K562 (cell line): ENCODE data around the gene TMEM273. TPM values are rescaled to one million over a fixed set of nuclear protein-coding genes. Genes with fewer than 3 reads are reported as not detected.
A peak's percentile ranks its signal among the peaks of the same experiment; 100 is the strongest.

Experiments
- BCL6 ChIP-seq: fragments of 250-450 bp; sonication (Bioruptor Pico); IDR thresholded peaks from 2 replicates; pipeline ENCODE4 v1.4.0; 2020
- CBX3 ChIP-seq, 2 experiments: IDR thresholded peaks; 1 replicate in 1 of 2; 2 replicates in 1 of 2; pipeline ENCODE4 v1.6.1; 2012; ENCODE audit warnings: inconsistent platforms in 2 of 2, low read length in 2 of 2, borderline replicate concordance in 1 of 2, control low read depth in 1 of 2
- CREB1 ChIP-seq, 2 experiments: sonication (generic) in 1 of 2; formaldehyde crosslinking in 1 of 2; IDR thresholded peaks; 2 replicates each; pipeline versions ENCODE4 v1.6.1 to v1.8.0; 2012 to 2022; ENCODE audit warnings: inconsistent platforms in 1 of 2, mild to moderate bottlenecking in 1 of 2, missing genetic modification reagents in 1 of 2, moderate library complexity in 1 of 2
- CTBP1 ChIP-seq: fragments of 450-650 bp; IDR thresholded peaks from 2 replicates; pipeline ENCODE4 v1.6.1; 2016; ENCODE audit warnings: borderline replicate concordance
- DMBX1 ChIP-seq: fragments of 250-450 bp; sonication (Bioruptor Pico); IDR thresholded peaks from 2 replicates; pipeline ENCODE4 v1.8.0; 2022; ENCODE audit warnings: inconsistent platforms, mild to moderate bottlenecking, moderate library complexity, borderline replicate concordance
- HDGF ChIP-seq: fragments of 450-650 bp; IDR thresholded peaks from 2 replicates; pipeline ENCODE4 v1.6.1; 2016
- HMBOX1 ChIP-seq: sonication (generic); IDR thresholded peaks from 2 replicates; pipeline ENCODE4 v1.6.1; 2016
- MEF2A ChIP-seq: IDR thresholded peaks from 2 replicates; pipeline ENCODE4 v1.6.1; 2011; ENCODE audit warnings: low read depth, mild to moderate bottlenecking, low read length, moderate library complexity; ENCODE audit not compliant: control insufficient read depth
- MTA1 ChIP-seq: fragments of 450-650 bp; IDR thresholded peaks from 2 replicates; pipeline ENCODE4 v1.6.1; 2017; ENCODE audit warnings: borderline replicate concordance
- NFXL1 ChIP-seq: fragments of 450-650 bp; formaldehyde crosslinking; IDR thresholded peaks from 2 replicates; pipeline ENCODE4 v1.4.0; 2021; ENCODE audit warnings: mild to moderate bottlenecking
- POLR2H ChIP-seq: IDR thresholded peaks from 2 replicates; pipeline ENCODE4 v1.6.1; 2016; ENCODE audit warnings: missing genetic modification characterization, low read depth, mild to moderate bottlenecking, control low read depth, missing compliant biosample characterization, moderate library complexity
- PRMT5 ChIP-seq: sonication (generic); formaldehyde crosslinking; IDR thresholded peaks from 2 replicates; pipeline ENCODE4 v1.5.0; 2020; ENCODE audit warnings: missing genetic modification reagents
- RB1 ChIP-seq: fragments of 450-650 bp; IDR thresholded peaks from 2 replicates; pipeline ENCODE4 v1.6.1; 2017; ENCODE audit warnings: low read depth, mild to moderate bottlenecking
- SMARCE1 ChIP-seq: fragments of 450-650 bp; IDR thresholded peaks from 2 replicates; pipeline ENCODE4 v1.7.1; 2016; ENCODE audit warnings: mild to moderate bottlenecking
- TBL1XR1 ChIP-seq, 2 experiments: IDR thresholded peaks; 2 replicates each; pipeline ENCODE4 v1.6.1; 2012; ENCODE audit warnings: improper control_type of control experiment in 2 of 2, low read length in 2 of 2, mild to moderate bottlenecking in 1 of 2
- ZNF239 ChIP-seq: fragments of 250-450 bp; sonication (Bioruptor Pico); IDR thresholded peaks from 2 replicates; pipeline ENCODE4 v1.4.0; 2020; ENCODE audit warnings: mild to moderate bottlenecking
- ZNF384 ChIP-seq: IDR thresholded peaks from 2 replicates; pipeline ENCODE4 v1.6.1; 2012; ENCODE audit warnings: low read depth, low read length, improper control_type of control experiment
- ZNF639 ChIP-seq, 2 experiments: fragments of 200-800 bp in 1 of 2; sonication (Bioruptor generic) in 1 of 2; sonication (generic) in 1 of 2; formaldehyde crosslinking in 1 of 2; IDR thresholded peaks in 1 of 2; conservative IDR thresholded peaks in 1 of 2; 2 replicates each; pipeline versions ENCODE4 v1.5.0 to v1.6.1; 2016 to 2020; ENCODE audit warnings: missing compliant biosample characterization in 1 of 2, missing genetic modification characterization in 1 of 2, missing genetic modification reagents in 1 of 2
- polyA plus RNA-seq, 8 experiments: library from polyadenylated mRNA; depleted of rRNA in 4 of 8; stranded (reverse) in 5 of 8; unstranded in 3 of 8; fragments of >200 nt; fragmentation: Nextera tagmentation in 2 of 8; fragmentation: Illumina TruSeq in 1 of 8; extraction: Ambion mirVana in 2 of 8; extraction: Trizol in 1 of 8; gene quantifications; 2 replicates each; pipeline versions ENCODE4 v1.2.1 to v1.2.3, GENCODE V29; 2011 to 2014; ENCODE audit warnings: inconsistent platforms in 1 of 8, missing spikeins in 1 of 8
- total RNA-seq, 7 experiments: library from RNA; depleted of rRNA in 6 of 7; stranded (reverse); fragments of >200 nt in 6 of 7; fragmentation: Illumina TruSeq in 2 of 7; extraction: Trizol in 2 of 7; gene quantifications; 2 replicates each; pipeline versions ENCODE4 v1.2.1 to v1.2.3, GENCODE V29; 2011 to 2021; ENCODE audit warnings: low replicate concordance in 1 of 7
- TF ChIP-seq, protein P1 (sequence below): sonication (generic); formaldehyde crosslinking; IDR thresholded peaks from 2 replicates; pipeline ENCODE4 v1.8.0; 2022; ENCODE audit warnings: mild to moderate bottlenecking, missing genetic modification reagents

TMEM273 gene
- total and polyA plus RNA-seq, 9 of the 15 experiments (the other 6 are each of a cell fraction or from before 2014, with no cell fraction given), result 39.2 to 131 (median 95.6) TPM

DNA sequence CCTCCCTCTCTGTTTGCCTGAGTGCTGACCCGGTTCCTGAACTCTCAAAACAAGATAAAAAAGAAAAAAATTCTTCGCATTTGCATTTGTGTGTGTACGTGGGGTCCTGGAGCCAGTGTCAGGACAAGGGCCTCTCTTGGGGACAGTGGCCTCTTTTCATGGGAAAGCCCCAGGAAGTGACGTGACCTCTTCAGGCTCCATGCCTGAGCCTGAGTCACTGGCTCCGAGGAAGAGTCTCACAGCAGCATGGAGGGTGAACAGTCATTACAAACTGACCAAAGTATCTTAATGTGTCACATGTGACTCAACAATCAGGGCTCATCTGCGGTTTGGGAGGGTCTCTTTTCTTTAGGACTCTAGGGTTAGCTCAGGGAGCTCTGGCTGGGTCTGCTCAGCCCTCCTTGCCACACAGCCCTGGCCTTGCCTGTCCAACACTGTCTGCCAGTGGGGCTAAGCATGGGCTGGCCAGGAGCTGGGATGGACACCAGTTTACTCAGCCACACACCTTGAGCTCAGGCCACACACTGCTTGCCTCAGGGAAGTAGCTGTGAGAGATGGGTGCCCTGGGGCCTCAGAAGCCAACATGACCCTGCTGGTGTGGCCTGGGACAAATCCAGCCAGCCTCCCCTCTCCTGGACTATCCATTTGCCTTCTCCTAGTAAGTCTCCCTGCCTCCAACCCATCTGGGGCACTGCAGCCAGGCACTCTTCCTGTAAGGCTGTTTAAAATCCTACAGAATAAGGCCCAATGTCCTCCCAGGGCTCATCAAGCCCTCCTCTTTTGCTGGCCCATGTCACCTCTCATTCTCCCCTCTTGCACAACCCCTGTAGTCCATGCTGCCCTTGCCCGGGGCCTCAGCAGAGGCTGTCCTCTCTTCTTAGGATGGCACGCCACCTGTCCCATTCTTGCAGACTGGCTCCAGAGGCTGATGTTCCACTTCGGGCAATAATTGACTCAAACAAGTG lies 10.5 kb downstream of the TMEM273 start (continued):
- peak in 1 of 2 experiments; percentile 70; a peak in 2 of 4 replicates for TF ChIP-seq ZNF639 (CRISPR knock-in tag; conservative IDR thresholded peaks at IDR 0.05 in 1 of 2, IDR thresholded peaks at IDR 0.05 in 1 of 2)
- TF ChIP-seq CBX3 (IDR thresholded peaks at IDR 0.05; ENCODE audit: borderline replicate concordance in 1 of 2, low read length in 2 of 2), result no peak; a peak in 1 of 3 replicates
- TF ChIP-seq, protein P1, sequence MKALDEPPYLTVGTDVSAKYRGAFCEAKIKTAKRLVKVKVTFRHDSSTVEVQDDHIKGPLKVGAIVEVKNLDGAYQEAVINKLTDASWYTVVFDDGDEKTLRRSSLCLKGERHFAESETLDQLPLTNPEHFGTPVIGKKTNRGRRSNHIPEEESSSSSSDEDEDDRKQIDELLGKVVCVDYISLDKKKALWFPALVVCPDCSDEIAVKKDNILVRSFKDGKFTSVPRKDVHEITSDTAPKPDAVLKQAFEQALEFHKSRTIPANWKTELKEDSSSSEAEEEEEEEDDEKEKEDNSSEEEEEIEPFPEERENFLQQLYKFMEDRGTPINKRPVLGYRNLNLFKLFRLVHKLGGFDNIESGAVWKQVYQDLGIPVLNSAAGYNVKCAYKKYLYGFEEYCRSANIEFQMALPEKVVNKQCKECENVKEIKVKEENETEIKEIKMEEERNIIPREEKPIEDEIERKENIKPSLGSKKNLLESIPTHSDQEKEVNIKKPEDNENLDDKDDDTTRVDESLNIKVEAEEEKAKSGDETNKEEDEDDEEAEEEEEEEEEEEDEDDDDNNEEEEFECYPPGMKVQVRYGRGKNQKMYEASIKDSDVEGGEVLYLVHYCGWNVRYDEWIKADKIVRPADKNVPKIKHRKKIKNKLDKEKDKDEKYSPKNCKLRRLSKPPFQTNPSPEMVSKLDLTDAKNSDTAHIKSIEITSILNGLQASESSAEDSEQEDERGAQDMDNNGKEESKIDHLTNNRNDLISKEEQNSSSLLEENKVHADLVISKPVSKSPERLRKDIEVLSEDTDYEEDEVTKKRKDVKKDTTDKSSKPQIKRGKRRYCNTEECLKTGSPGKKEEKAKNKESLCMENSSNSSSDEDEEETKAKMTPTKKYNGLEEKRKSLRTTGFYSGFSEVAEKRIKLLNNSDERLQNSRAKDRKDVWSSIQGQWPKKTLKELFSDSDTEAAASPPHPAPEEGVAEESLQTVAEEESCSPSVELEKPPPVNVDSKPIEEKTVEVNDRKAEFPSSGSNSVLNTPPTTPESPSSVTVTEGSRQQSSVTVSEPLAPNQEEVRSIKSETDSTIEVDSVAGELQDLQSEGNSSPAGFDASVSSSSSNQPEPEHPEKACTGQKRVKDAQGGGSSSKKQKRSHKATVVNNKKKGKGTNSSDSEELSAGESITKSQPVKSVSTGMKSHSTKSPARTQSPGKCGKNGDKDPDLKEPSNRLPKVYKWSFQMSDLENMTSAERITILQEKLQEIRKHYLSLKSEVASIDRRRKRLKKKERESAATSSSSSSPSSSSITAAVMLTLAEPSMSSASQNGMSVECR (CRISPR knock-in tag), result no peak
- TF ChIP-seq MTA1, result no peak
- 0 out of 2 replicates have a peak, but pooled peaks have one; percentile 24 for TF ChIP-seq POLR2H (tag)
- TF ChIP-seq ZNF384, result no peak
- TF ChIP-seq HMBOX1, result no peak
- TF ChIP-seq PRMT5 (CRISPR knock-in tag), result no peak
- TF ChIP-seq RB1, result no peak
- 0 out of 4 replicates have a peak, but pooled peaks of 1 of the 2 experiments have one; percentile 19 for TF ChIP-seq TBL1XR1 (IDR thresholded peaks at IDR 0.05; ENCODE audit: low read length in 2 of 2)
- TF ChIP-seq CREB1 (IDR thresholded peaks at IDR 0.05), result peak; percentile 45; the same call in 1 of the 2 replicates
- peak; percentile 53; the same call in 1 of the 2 replicates for TF ChIP-seq CREB1 (CRISPR knock-in tag; IDR thresholded peaks at IDR 0.05)
- TF ChIP-seq SMARCE1, result 0 out of 2 replicates have a peak, but pooled peaks have one; percentile 62
- TF ChIP-seq CTBP1, result peak; percentile 16; the same call in 1 of the 2 replicates
- TF ChIP-seq HDGF, result no peak; the same call in 1 of the 2 replicates
- TF ChIP-seq NFXL1, result no peak
- TF ChIP-seq BCL6 (CRISPR knock-in tag), result no peak
- peak; percentile 88; the same call in 1 of the 2 replicates for TF ChIP-seq DMBX1 (CRISPR knock-in tag)
- no peak for TF ChIP-seq MEF2A
- TF ChIP-seq ZNF239 (CRISPR knock-in tag), result peak; percentile 37; the same call in 1 of the 2 replicates
